GM21367 (cell line): Measurements from ENCODE around the gene ZNF226.
"Not testable (repeated sequence)": the region's sequence is repeated elsewhere in the genome, so short reads cannot be mapped to it uniquely, and the experiment has no call there.

Experiments
- ATAC-seq: cut with Tn5 transposase; IDR thresholded peaks from one replicate; pipeline ENCODE4 v1.9.1; 2021; ENCODE audit not compliant: unreplicated experiment

Gene ZNF226

GRCh38 chr19:44164673-44165512 is at the start of gene ZNF226:
TSS of gene ZNF226 (plus strand) at chr19:44165100. CDS start at chr19:44170081, 4,981 bp downstream.
- peak; percentile 82 for ATAC-seq

GRCh38 chr19:44121162-44121561 is 43.7 kb upstream of the ZNF226 start:
- ATAC-seq = not testable (repeated sequence)

- ATAC-seq = no peak
Observed at GRCh38 chr19:44131955-44132354, 32.9 kb upstream of the ZNF226 start.

GRCh38 chr19:44141191-44142058 is 23.5 kb upstream of the ZNF226 start, which contains the start of gene ZNF234:
TSS of gene ZNF234 (plus strand) at chr19:44141554. CDS start at chr19:44144633, 3,079 bp downstream.
- ATAC-seq = peak; percentile 53

GRCh38 chr19:44142059-44142433 is 22.9 kb upstream of the ZNF226 start:
- ATAC-seq = no peak

GRCh38 chr19:44149776-44150175 is 15.1 kb upstream of the ZNF226 start:
- ATAC-seq = no peak

GRCh38 chr19:44151491-44151890 is 13.4 kb upstream of the ZNF226 start:
- ATAC-seq = no peak

- no peak for ATAC-seq
Observed at GRCh38 chr19:44156475-44156874, 8.4 kb upstream of the ZNF226 start.

GRCh38 chr19:44163789-44164188 is 1.1 kb upstream of the ZNF226 start:
- no peak for ATAC-seq

GRCh38 chr19:44164327-44164672 is 600 bp upstream of the ZNF226 start:
- ATAC-seq = no peak

GRCh38 chr19:44170660-44171059 is 5.8 kb downstream of the ZNF226 start:
- not testable (repeated sequence) for ATAC-seq

GRCh38 chr19:44176590-44176989 is 11.7 kb downstream of the ZNF226 start:
- ATAC-seq = no peak

- ATAC-seq = no peak
Observed at GRCh38 chr19:44180968-44181367, 16.1 kb downstream of the ZNF226 start.

GRCh38 chr19:44182145-44182544 is 17.2 kb downstream of the ZNF226 start:
- ATAC-seq = no peak

GRCh38 chr19:44190020-44190419 is 25.1 kb downstream of the ZNF226 start:
- ATAC-seq = no peak

GRCh38 chr19:44192127-44192526 is 27.2 kb downstream of the ZNF226 start:
- ATAC-seq = no peak

GRCh38 chr19:44196772-44197171 is 31.9 kb downstream of the ZNF226 start:
- no peak for ATAC-seq

- ATAC-seq = no peak
Observed at GRCh38 chr19:44202470-44202869, 37.6 kb downstream of the ZNF226 start.

- ATAC-seq = no peak
Observed at GRCh38 chr19:44202974-44203373, 38.1 kb downstream of the ZNF226 start.

- not testable (repeated sequence) for ATAC-seq
Observed at GRCh38 chr19:44203877-44204276, 39.0 kb downstream of the ZNF226 start.

GRCh38 chr19:44204772-44205171 is 39.9 kb downstream of the ZNF226 start:
- no peak for ATAC-seq
